OCI-LY3 (cell line): ENCODE results near the gene CFAP73.

Experiments
- EZH2phosphoT487 ChIP-seq: fragments of 200-600 bp; shearing (Covaris generic); IDR thresholded peaks from 2 replicates; pipeline ENCODE4 v1.6.1; 2018; ENCODE audit warnings: antibody characterized with exemption, mixed run types, low read depth
- TF ChIP-seq, protein P1 (sequence below): fragments of 200-600, 300-600 bp; sonication (generic); IDR thresholded peaks from 2 replicates; pipeline ENCODE4 v1.5.1; 2014; ENCODE audit warnings: antibody characterized with exemption, low read length, low read depth

DNA sequence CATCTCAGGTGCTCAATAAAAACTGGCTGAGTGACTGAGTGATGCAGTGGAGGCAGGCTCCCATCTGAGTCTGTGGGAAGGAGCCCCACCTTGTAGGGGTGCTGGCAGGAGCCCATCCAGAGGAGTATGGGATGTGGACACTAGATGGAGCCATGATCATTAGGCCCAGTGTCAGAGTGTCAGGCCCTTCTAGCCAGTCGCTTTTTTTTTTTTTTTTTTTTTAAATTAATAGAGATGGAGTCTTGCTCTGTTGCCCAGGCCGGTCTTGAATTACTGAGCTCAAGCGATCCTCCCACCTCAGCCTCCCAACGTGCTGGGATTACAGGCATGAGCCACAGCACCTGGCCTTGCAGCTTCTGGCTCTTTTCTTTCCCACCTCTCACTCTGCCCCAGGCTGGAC is 47.5 kb downstream of the CFAP73 start:
- TF ChIP-seq, protein P1, sequence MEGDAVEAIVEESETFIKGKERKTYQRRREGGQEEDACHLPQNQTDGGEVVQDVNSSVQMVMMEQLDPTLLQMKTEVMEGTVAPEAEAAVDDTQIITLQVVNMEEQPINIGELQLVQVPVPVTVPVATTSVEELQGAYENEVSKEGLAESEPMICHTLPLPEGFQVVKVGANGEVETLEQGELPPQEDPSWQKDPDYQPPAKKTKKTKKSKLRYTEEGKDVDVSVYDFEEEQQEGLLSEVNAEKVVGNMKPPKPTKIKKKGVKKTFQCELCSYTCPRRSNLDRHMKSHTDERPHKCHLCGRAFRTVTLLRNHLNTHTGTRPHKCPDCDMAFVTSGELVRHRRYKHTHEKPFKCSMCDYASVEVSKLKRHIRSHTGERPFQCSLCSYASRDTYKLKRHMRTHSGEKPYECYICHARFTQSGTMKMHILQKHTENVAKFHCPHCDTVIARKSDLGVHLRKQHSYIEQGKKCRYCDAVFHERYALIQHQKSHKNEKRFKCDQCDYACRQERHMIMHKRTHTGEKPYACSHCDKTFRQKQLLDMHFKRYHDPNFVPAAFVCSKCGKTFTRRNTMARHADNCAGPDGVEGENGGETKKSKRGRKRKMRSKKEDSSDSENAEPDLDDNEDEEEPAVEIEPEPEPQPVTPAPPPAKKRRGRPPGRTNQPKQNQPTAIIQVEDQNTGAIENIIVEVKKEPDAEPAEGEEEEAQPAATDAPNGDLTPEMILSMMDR = peak; percentile 69
- TF ChIP-seq EZH2phosphoT487 = no peak
